ENCODE data around the gene GDPD1.
A peak's percentile ranks its signal among the peaks of the same experiment; 100 is the strongest.

Gene GDPD1

DNA sequence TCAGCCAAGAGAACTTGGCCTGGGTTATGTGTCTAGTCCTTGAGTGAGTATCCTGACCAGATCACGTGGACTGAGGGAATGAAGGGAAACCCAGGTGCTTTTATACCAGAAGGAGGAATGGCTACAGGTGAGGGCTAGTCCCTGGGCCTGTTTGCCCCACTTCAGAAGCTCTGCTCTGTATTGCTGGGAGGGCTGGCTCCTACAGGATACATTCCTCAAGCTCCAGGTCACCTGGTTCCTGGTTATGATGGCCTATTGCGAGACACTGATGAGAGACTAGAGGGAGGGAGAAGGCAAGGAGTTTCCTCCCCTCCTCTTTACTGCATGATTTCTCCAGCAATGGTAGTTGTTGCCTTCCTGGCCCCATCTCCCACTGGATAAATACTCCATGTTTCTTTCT lies 29.5 kb upstream of the GDPD1 start:
- Histone ChIP-seq H3K27ac (ENCODE audit: extremely low read depth, low read depth, low read length) (no peak overlapping the region), H3K9me3 (ENCODE audit: control insufficient read depth, insufficient read depth, low read depth, low read length) (no peaks in the 10 kb centered on the region), H3K4me3 (ENCODE audit: low read depth, low read length) (no peak overlapping the region), H3K4me1 (ENCODE audit: control insufficient read depth, insufficient read depth, low read length) (no peaks in the 10 kb centered on the region), H3K36me3 (ENCODE audit: control insufficient read depth in 2 of 2, insufficient read depth in 1 of 2, low read length in 2 of 2) (peaks cover 75 to 89% of the 10 kb centered on the region in 2 experiments)
- TF ChIP-seq ZBTB17 (tag by site-specific recombination; IDR thresholded peaks at IDR 0.05) = peak; percentile 33; the same call in 1 of the 2 replicates
- TF ChIP-seq, protein P1, sequence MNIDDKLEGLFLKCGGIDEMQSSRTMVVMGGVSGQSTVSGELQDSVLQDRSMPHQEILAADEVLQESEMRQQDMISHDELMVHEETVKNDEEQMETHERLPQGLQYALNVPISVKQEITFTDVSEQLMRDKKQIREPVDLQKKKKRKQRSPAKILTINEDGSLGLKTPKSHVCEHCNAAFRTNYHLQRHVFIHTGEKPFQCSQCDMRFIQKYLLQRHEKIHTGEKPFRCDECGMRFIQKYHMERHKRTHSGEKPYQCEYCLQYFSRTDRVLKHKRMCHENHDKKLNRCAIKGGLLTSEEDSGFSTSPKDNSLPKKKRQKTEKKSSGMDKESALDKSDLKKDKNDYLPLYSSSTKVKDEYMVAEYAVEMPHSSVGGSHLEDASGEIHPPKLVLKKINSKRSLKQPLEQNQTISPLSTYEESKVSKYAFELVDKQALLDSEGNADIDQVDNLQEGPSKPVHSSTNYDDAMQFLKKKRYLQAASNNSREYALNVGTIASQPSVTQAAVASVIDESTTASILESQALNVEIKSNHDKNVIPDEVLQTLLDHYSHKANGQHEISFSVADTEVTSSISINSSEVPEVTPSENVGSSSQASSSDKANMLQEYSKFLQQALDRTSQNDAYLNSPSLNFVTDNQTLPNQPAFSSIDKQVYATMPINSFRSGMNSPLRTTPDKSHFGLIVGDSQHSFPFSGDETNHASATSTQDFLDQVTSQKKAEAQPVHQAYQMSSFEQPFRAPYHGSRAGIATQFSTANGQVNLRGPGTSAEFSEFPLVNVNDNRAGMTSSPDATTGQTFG (tag by site-specific recombination; IDR thresholded peaks at IDR 0.05; ENCODE audit: borderline replicate concordance) = no peak
- ChIA-PET POLR2A (interaction anchor here (0.7 kb wide), 1 partner anchor 37 kb away, joined by 3 read pairs; no protein-coding TSS in a partner anchor), CTCF (interaction anchor here (0.6 kb wide), 1 partner anchor 144 kb away, joined by 5 read pairs; no protein-coding TSS in a partner anchor)

DNA sequence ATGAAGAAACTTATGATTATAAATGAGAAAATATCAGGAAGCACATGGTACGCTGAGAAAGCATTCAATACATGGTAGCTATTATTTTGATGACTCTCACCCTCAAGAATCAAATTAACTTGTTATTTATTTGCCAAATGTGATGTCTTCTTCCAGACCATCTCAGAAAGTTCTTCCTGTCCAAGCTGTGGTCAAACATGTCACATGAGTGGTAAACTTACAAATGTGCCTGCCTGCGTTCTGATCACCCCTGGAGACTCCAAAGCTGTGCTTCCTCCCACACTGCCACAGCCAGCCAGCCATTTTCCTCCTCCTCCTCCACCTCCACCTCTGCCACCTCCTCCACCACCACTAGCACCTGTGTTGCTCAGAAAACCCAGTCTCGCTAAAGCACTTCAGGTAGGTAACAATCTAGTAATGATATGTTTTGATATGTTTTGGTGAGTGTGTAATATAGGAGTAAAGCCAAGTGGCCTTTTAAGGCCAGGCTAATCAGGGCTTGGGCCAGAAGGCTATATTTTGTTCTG lies 26.9 kb upstream of the GDPD1 start:
- H3K4me3 ChIP-seq (ENCODE audit: low read depth, low read length) = no peak overlapping the region
- H3K36me3 ChIP-seq (ENCODE audit: control insufficient read depth in 2 of 2, insufficient read depth in 1 of 2, low read length in 2 of 2) = peaks cover 83 to 88% of the 10 kb centered on the region in 2 experiments
- no peaks in the 10 kb centered on the region for H3K4me1 ChIP-seq (ENCODE audit: control insufficient read depth, insufficient read depth, low read length)
- POLR2A ChIA-PET = no interaction called here
- TF ChIP-seq ZFP3 (tag by site-specific recombination; IDR thresholded peaks at IDR 0.05; ENCODE audit: low read depth) = no peak
- peak; percentile 75 for TF ChIP-seq EGR2 (tag by site-specific recombination; IDR thresholded peaks at IDR 0.05; ENCODE audit: low read depth)
- TF ChIP-seq ZFHX2 (tag by site-specific recombination; conservative IDR thresholded peaks at IDR 0.05) = peak; percentile 55
- no peak for TF ChIP-seq ZNF629 (tag by site-specific recombination; IDR thresholded peaks at IDR 0.05)
- TF ChIP-seq, protein P2, sequence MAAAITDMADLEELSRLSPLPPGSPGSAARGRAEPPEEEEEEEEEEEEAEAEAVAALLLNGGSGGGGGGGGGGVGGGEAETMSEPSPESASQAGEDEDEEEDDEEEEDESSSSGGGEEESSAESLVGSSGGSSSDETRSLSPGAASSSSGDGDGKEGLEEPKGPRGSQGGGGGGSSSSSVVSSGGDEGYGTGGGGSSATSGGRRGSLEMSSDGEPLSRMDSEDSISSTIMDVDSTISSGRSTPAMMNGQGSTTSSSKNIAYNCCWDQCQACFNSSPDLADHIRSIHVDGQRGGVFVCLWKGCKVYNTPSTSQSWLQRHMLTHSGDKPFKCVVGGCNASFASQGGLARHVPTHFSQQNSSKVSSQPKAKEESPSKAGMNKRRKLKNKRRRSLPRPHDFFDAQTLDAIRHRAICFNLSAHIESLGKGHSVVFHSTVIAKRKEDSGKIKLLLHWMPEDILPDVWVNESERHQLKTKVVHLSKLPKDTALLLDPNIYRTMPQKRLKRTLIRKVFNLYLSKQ (tag by site-specific recombination; IDR thresholded peaks at IDR 0.05; ENCODE audit: borderline replicate concordance) = no peak
- TF ChIP-seq ZNF157 (tag by site-specific recombination; IDR thresholded peaks at IDR 0.05) = no peak
- TF ChIP-seq ZNF302 (tag by site-specific recombination; IDR thresholded peaks at IDR 0.05; ENCODE audit: low read depth) = no peak
- TF ChIP-seq ZNF585B (tag by site-specific recombination; IDR thresholded peaks at IDR 0.05) = no peak
- no peaks in the 10 kb centered on the region for H3K9me3 ChIP-seq (ENCODE audit: control insufficient read depth, insufficient read depth, low read depth, low read length)
- H3K27ac ChIP-seq (ENCODE audit: extremely low read depth, low read depth, low read length) = no peak overlapping the region
- CTCF ChIA-PET = interaction anchor here (1.5 kb wide), 1 partner anchor 9 kb away, joined by 3 read pairs; no protein-coding TSS in a partner anchor

DNA sequence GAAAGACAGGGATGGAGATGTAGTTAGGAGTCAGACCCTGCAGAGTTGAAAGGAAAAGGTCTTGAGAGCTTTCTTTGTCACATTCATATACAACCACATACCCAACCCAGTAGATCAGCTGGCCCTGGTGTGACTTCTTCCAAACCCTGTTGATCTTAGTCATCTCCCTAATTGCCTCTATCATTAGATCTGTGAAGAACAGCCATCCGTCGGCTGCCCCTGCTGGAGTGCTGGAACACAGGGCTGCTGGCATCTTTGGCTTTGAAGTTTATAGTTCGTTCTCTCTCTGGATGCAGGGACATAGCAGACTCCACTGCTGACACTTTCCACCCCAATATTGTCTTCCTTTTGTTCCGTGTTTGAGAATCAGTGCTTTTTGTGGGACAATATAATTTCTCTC lies 20.9 kb upstream of the GDPD1 start:
- peaks cover 83 to 90% of the 10 kb centered on the region in 2 experiments for H3K36me3 ChIP-seq (ENCODE audit: control insufficient read depth in 2 of 2, insufficient read depth in 1 of 2, low read length in 2 of 2)
- CTCF ChIA-PET = no interaction called here
- TF ChIP-seq ZNF366 (tag by site-specific recombination; conservative IDR thresholded peaks at IDR 0.05) (no peak), ZNF23 (tag by site-specific recombination; IDR thresholded peaks at IDR 0.05; ENCODE audit: borderline replicate concordance) (no peak), SETDB1 (IDR thresholded peaks at IDR 0.05; ENCODE audit: insufficient read length, low read length) (no peak), ZNF175 (tag by site-specific recombination; IDR thresholded peaks at IDR 0.05) (no peak), ZBTB21 (tag by site-specific recombination; IDR thresholded peaks at IDR 0.05) (no peak), WT1 (tag by site-specific recombination; IDR thresholded peaks at IDR 0.05) (no peak), GFI1B (tag by site-specific recombination; IDR thresholded peaks at IDR 0.05) (no peak), FEZF1 (tag by site-specific recombination; IDR thresholded peaks at IDR 0.05) (no peak), BCL11B (tag by site-specific recombination; IDR thresholded peaks at IDR 0.05; ENCODE audit: low read depth) (no peak), ZNF391 (tag by site-specific recombination; IDR thresholded peaks at IDR 0.05; ENCODE audit: borderline replicate concordance, low read depth) (no peak), HOXC10 (CRISPR knock-in tag; IDR thresholded peaks at IDR 0.05) (no peak), ZNF701 (tag by site-specific recombination; IDR thresholded peaks at IDR 0.05) (no peak), ZNF571 (tag by site-specific recombination; IDR thresholded peaks at IDR 0.05) (no peak), ZNF48 (tag by site-specific recombination; IDR thresholded peaks at IDR 0.05) (no peak)
- TF ChIP-seq, protein P3, sequence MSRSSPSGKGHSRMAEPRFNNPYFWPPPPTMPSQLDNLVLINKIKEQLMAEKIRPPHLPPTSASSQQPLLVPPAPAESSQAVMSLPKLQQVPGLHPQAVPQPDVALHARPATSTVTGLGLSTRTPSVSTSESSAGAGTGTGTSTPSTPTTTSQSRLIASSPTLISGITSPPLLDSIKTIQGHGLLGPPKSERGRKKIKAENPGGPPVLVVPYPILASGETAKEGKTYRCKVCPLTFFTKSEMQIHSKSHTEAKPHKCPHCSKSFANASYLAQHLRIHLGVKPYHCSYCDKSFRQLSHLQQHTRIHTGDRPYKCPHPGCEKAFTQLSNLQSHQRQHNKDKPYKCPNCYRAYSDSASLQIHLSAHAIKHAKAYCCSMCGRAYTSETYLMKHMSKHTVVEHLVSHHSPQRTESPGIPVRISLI (tag by site-specific recombination; IDR thresholded peaks at IDR 0.05) = no peak
- TF ChIP-seq, protein P4, sequence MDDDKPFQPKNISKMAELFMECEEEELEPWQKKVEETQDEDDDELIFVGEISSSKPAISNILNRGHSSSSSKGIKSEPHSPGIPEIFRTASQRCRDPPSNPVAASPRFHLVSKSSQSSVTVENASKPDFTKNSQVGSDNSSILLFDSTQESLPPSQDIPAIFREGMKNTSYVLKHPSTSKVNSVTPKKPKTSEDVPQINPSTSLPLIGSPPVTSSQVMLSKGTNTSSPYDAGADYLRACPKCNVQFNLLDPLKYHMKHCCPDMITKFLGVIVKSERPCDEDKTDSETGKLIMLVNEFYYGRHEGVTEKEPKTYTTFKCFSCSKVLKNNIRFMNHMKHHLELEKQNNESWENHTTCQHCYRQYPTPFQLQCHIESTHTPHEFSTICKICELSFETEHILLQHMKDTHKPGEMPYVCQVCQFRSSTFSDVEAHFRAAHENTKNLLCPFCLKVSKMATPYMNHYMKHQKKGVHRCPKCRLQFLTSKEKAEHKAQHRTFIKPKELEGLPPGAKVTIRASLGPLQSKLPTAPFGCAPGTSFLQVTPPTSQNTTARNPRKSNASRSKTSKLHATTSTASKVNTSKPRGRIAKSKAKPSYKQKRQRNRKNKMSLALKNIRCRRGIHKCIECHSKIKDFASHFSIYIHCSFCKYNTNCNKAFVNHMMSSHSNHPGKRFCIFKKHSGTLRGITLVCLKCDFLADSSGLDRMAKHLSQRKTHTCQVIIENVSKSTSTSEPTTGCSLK (tag by site-specific recombination; IDR thresholded peaks at IDR 0.05) = no peak

More for the DNA sequence above, 20.9 kb upstream of the GDPD1 start:
- no peak overlapping the region for H3K4me3 ChIP-seq (ENCODE audit: low read depth, low read length)
- POLR2A ChIA-PET = no interaction called here
- no peak overlapping the region for H3K27ac ChIP-seq (ENCODE audit: extremely low read depth, low read depth, low read length)
- no peaks in the 10 kb centered on the region for H3K9me3 ChIP-seq (ENCODE audit: control insufficient read depth, insufficient read depth, low read depth, low read length)
- H3K4me1 ChIP-seq (ENCODE audit: control insufficient read depth, insufficient read depth, low read length) = no peaks in the 10 kb centered on the region
